Heart left ventricle (tissue), 13 donors: Measurements from ENCODE around the gene GSTCD.

Experiments used
- CTCF ChIP-seq, 12 donors: fragments of 200-600 bp; sonication (generic) in 4 of 12; IDR thresholded peaks; one replicate each; pipeline versions ENCODE4 v1.5.0 to v1.8.0; 2018 to 2022; ENCODE audit warnings: antibody characterized with exemption in 12 of 12, mild to moderate bottlenecking in 5 of 12
- POLR2A ChIP-seq, 2 donors: fragments of 450-650 bp; IDR thresholded peaks; one replicate each; pipeline ENCODE4 v1.6.1; 2017; ENCODE audit warnings: antibody characterized with exemption in 2 of 2, mild to moderate bottlenecking in 2 of 2, moderate library complexity in 2 of 2
- donor health status: ischemic (EF 13 %, LVEDD 7.1; RV severe dilation, severe dysfunction).
- donor health status: DM: no; HTN: yes; CAD: no.
- donor health status: DM: no; HTN: no; CAD: no.
- donor health status: ischemic (EF 25% LVEDD 6.9; RV normal size, moderate dysfunction).
- donor health status: ischemic (EF 25% LVEDD 5.7; RV mildly dilated, moderate dysfunction).
- donor health status: ischemic (EF 35%, LVEDD 5.7; RV mildly dilated, moderate dysfunction).
- donor health status: nonischemic (EF 11% LVEDD 7.7; RV severe dilation, severe dysfunction).
- donor health status: DM: yes; HTN: yes; CAD: no.
- donor health status: PGD.
- donor health status: ischemic (EF 29% LVEDD 5.4; RV normal size, mild dysfunction).
- donor health status: nonischemic (EF 23%, LVEDD 6.1; RV moderate dilation, normal function).

DNA sequence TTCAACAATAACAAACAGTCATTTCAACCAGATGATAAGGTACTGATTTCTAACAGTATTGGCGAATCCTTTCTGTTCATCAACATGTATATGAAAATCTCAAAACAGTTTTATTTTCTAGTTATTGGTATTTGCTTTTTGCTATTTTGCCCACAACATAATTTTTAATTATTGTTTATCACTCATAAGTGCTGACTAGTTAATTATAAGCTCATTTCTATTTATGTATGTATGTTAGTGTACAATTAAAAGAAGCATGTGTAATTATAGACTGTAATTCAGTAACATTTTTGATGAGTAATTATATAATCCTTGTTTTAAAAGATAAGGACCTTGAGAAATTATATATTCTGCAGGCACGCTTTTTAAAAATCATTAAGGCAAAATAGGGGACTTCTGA, 119.5 kb downstream of the GSTCD start:
- TF ChIP-seq CTCF (IDR thresholded peaks at IDR 0.05) (no peak), POLR2A (IDR thresholded peaks at IDR 0.05) (no peak)
